Spleen (tissue), 11 donors: ENCODE measurements around the gene FSCN2. TPM values are rescaled to one million over a fixed set of nuclear protein-coding genes. Genes with fewer than 3 reads are reported as not detected.

Source experiments
- DNase-seq: peaks from one replicate; pipeline ENCODE4 v3.0.0-alpha.2; 2020
- H3K27ac ChIP-seq, 8 donors: fragments of 200-600 bp; sonication (generic) in 7 of 8; 1 replicate in 4 of 8; 2 replicates in 4 of 8; pipeline versions ENCODE4 v1.5.0 to v1.8.0; 2016 to 2021; ENCODE audit warnings: inconsistent platforms in 4 of 8, mild to moderate bottlenecking in 4 of 8, moderate library complexity in 1 of 8
- H3K27me3 ChIP-seq, 7 donors: fragments of 200-600 bp; sonication (generic) in 6 of 7; replicated peaks in 1 of 7; 1 replicate in 4 of 7; 2 replicates in 3 of 7; pipeline versions ENCODE4 v1.5.0 to v1.8.0; 2016 to 2021; ENCODE audit warnings: inconsistent platforms in 3 of 7, mild to moderate bottlenecking in 1 of 7
- H3K36me3 ChIP-seq, 6 donors: fragments of 200-600 bp; sonication (generic) in 5 of 6; 1 replicate in 4 of 6; 2 replicates in 2 of 6; pipeline versions ENCODE4 v1.5.0 to v1.8.0; 2016 to 2021; ENCODE audit warnings: inconsistent platforms in 2 of 6
- H3K4me1 ChIP-seq, 6 donors: fragments of 200-600 bp; sonication (generic) in 5 of 6; 1 replicate in 3 of 6; 2 replicates in 3 of 6; pipeline versions ENCODE4 v1.5.0 to v1.8.0; 2016 to 2021; ENCODE audit warnings: inconsistent platforms in 3 of 6
- H3K4me3 ChIP-seq, 8 donors: fragments of 200-600 bp; sonication (generic) in 7 of 8; 1 replicate in 4 of 8; 2 replicates in 4 of 8; pipeline versions ENCODE4 v1.5.0 to v1.8.0; 2016 to 2021; ENCODE audit warnings: inconsistent platforms in 4 of 8, mild to moderate bottlenecking in 4 of 8, moderate library complexity in 2 of 8
- H3K9me3 ChIP-seq, 8 donors: fragments of 200-600 bp; sonication (generic) in 7 of 8; 1 replicate in 4 of 8; 2 replicates in 4 of 8; pipeline versions ENCODE4 v1.5.0 to v1.8.0; 2016 to 2021; ENCODE audit warnings: inconsistent platforms in 4 of 8
- CTCF ChIP-seq, 11 experiments: fragments of 200-600 bp in 7 of 11; fragments of 450-650 bp in 4 of 11; sonication (generic) in 4 of 11; IDR thresholded peaks in 8 of 11; conservative IDR thresholded peaks in 3 of 11; 1 replicate in 7 of 11; 2 replicates in 4 of 11; pipeline versions ENCODE4 v1.4.0 to v1.8.0; 2016 to 2021; ENCODE audit warnings: antibody characterized with exemption in 11 of 11, inconsistent platforms in 4 of 11, mild to moderate bottlenecking in 1 of 11
- POLR2A ChIP-seq, 3 donors: fragments of 450-650 bp; IDR thresholded peaks; one replicate each; pipeline ENCODE4 v1.5.1; 2017; ENCODE audit warnings: antibody characterized with exemption in 3 of 3, mild to moderate bottlenecking in 1 of 3
- POLR2AphosphoS5 ChIP-seq, 3 donors: sonication (generic); formaldehyde crosslinking; IDR thresholded peaks; one replicate each; pipeline ENCODE4 v1.5.1; 2017; ENCODE audit warnings: antibody characterized with exemption in 3 of 3
- WGBS, 5 donors: extraction: QIAGEN DNeasy Blood & Tissue Kit in 3 of 5; methylation state at CpG; one replicate each; pipeline versions ENCODE4 v1.1.5 to v1.1.7; 2013 to 2018; 5-methylcytosine and 5-hydroxymethylcytosine counted together
- intact Hi-C: fragments of 100-400 bp; cut with DNase I; formaldehyde crosslinking; loops from one replicate; pipeline ENCODE4 v1.15.0; 2023; ENCODE audit warnings: low total_unique reads
- polyA plus RNA-seq, 3 donors: library from polyadenylated mRNA; stranded (reverse); fragments of 200-250 nt; gene quantifications; one replicate each; pipeline ENCODE4 v1.2.1, GENCODE V29; 2013
- total RNA-seq, 7 donors: library from RNA; depleted of rRNA in 3 of 7; stranded (reverse); fragments of >200 nt in 3 of 7; fragmentation: NEBNext Ultra II Directional in 4 of 7; extraction: Animal tissue kit (Norgen Biotek cat#: 25700) in 4 of 7; gene quantifications; one replicate each; pipeline versions ENCODE4 v1.1.0 to v1.2.1, GENCODE V29; 2016 to 2021
- donor health status: healthy with polysubstance abuse.
- donor health status: DM: no; HTN: no; CAD: no; lungs with moderate emphysema.
- donor health status: DM: no; HTN: no; CAD: no.
- donor health status: Bipolar disorder and iron deficiency.
- donor health status: healthy.
- donor health status: DM: no; HTN: no; CAD: no.
- donor health status: DM: yes; HTN: yes; CAD: no.

Gene FSCN2
- total and polyA plus RNA-seq, 10 donors: 0.41 to 4.0 (median 2.4) TPM

GRCh38 chr17:81487089-81487486 is 41.1 kb upstream of the FSCN2 start:
- WGBS, 5 donors: 74 to 89% (median 84%) methylated on average over 10 of the region's 10 CpGs

DNA sequence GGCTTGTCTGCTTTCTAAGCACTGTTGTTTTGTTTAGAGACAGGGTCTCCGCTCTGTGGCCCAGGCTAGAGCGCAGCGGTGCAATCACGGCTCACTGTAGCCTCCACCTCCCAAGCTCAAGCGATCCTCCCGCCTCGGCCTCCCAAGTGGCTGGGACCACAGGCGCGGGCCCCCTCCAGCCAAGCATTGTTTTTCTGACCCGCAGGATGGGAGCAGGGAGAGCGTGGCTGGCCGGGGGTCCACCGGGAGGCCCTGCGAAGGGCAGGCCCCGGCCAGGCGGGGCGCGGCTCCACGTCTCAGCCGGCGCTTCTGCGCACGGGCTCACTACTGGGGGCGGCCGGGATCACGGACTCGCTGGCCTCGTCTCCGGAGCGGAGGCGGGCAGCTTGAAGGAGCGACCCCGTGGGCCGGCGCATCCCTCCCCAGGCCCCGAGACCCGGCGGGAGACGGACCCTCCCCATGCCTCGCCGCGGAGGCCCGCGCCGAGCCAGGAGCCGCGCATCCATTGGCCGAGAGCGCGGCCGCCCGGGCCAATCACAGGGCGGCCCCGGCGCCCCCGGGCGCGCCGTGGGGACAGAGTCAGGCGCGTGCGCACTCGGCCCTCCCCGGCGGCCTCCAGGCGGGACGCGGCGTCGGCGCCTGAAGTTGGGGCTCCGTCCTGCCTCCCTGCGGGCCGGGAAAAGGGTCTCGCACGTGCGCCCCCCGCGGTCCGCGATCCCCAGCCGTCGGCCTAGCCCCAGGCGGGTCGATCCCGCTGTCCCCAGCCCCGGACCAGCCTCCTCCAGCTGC is 40.5 kb upstream of the FSCN2 start:
- intact Hi-C loops: loop anchor here (10.0 kb wide), 1 partner anchor 233 kb away; no protein-coding TSS in a partner anchor
- H3K36me3 ChIP-seq: no peaks in the 10 kb centered on the region
- 9 to 31% (median 12%) methylated on average over 23 to 87 of the region's 87 CpGs for WGBS, 5 donors
- TF ChIP-seq CTCF (IDR thresholded peaks at IDR 0.05 in 8 of 11, conservative IDR thresholded peaks at IDR 0.05 in 3 of 11) (no peak), POLR2AphosphoS5 (IDR thresholded peaks at IDR 0.05) (peak; percentile 80 to 91 (median 89)), POLR2A (IDR thresholded peaks at IDR 0.05) (peak in 1 of 3 donors; percentile 45)
- H3K27me3 ChIP-seq: peaks cover 0 to 72% (median 2%) of the 10 kb centered on the region in 7 donors
- no peaks in the 10 kb centered on the region for H3K9me3 ChIP-seq
- H3K27ac ChIP-seq: peak overlapping the region; percentile 81 to 94 (median 90)
- peak; percentile 94 for DNase-seq
- peak overlapping the region; percentile 49 to 67 (median 56) for H3K4me3 ChIP-seq
- peaks cover 28 to 84% (median 56%) of the 10 kb centered on the region in 6 donors for H3K4me1 ChIP-seq

More at GRCh38 chr17:81487089-81487486, 41.1 kb upstream of the FSCN2 start:
- TF ChIP-seq CTCF (IDR thresholded peaks at IDR 0.05 in 8 of 11, conservative IDR thresholded peaks at IDR 0.05 in 3 of 11): no peak
- TF ChIP-seq POLR2A (IDR thresholded peaks at IDR 0.05): no peak
- no peak for TF ChIP-seq POLR2AphosphoS5 (IDR thresholded peaks at IDR 0.05)
- no peak overlapping the region for H3K27ac ChIP-seq
- DNase-seq: no peak
- H3K4me1 ChIP-seq: peaks cover 29 to 90% (median 61%) of the 10 kb centered on the region in 6 donors
- H3K27me3 ChIP-seq: peaks cover 0 to 76% (median 2%) of the 10 kb centered on the region in 7 donors
- H3K4me3 ChIP-seq: peak overlapping the region in 4 of 8 donors; percentile 49 to 67 (median 54)
- H3K36me3 ChIP-seq: no peaks in the 10 kb centered on the region
- H3K9me3 ChIP-seq: no peaks in the 10 kb centered on the region
- intact Hi-C loops: loop anchor here (10.0 kb wide), 1 partner anchor 232 kb away; no protein-coding TSS in a partner anchor

DNA sequence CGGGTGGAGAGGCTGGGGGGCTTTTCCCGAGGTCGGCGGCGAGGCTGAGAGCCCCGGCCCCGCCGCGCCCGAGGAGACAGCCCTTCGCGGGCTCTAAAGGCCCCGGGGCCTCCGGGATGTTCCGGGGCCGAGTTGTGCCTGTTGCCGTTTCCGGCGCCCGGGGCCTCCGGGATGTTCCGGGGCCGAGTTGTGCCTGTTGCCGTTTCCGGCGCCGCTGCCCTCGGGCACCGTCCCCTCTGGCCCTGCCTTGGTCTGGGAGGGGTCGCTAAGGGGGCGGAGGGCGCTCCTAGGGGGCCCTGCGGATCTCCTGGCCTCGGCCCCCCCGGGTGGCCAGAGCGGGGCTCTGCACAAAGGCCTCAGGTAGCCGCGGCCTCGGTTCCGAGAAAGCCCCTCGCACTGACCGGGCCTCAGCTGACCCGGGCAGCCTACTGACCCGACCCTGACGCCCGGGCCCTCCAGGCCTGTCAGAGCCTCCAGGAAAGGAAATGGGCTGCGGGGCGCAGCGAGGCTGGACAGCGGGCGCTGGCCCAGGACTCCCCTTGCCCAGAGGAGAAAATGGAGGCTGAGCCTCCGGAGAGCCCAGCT is 39.8 kb upstream of the FSCN2 start:
- Histone ChIP-seq H3K4me3 (peak overlapping the region; percentile 49 to 67 (median 56)), H3K36me3 (no peaks in the 10 kb centered on the region), H3K9me3 (no peaks in the 10 kb centered on the region), H3K27ac (peak overlapping the region; percentile 81 to 94 (median 90)), H3K4me1 (peaks cover 21 to 77% (median 49%) of the 10 kb centered on the region in 6 donors), H3K27me3 (peaks cover 0 to 66% (median 2%) of the 10 kb centered on the region in 7 donors)
- peak; percentile 89 for DNase-seq
- intact Hi-C loops: loop anchor here (10.0 kb wide), 1 partner anchor 234 kb away; no protein-coding TSS in a partner anchor
- TF ChIP-seq CTCF (IDR thresholded peaks at IDR 0.05 in 8 of 11, conservative IDR thresholded peaks at IDR 0.05 in 3 of 11) (no peak), POLR2A (IDR thresholded peaks at IDR 0.05) (no peak), POLR2AphosphoS5 (IDR thresholded peaks at IDR 0.05) (no peak)
- 9 to 77% (median 14%) methylated on average over 6 to 52 of the region's 52 CpGs; no CpG with 5 or more reads in 1 of the 5 donors for WGBS, 5 donors
